BLaER1 (cell line): Measurements from ENCODE around the gene SLC8A2.
A peak's percentile ranks its signal among the peaks of the same experiment; 100 is the strongest.

Experiments
- H3K27ac ChIP-seq: shearing (Covaris generic); formaldehyde crosslinking; 2 replicates; pipeline ENCODE4 v1.8.1; 2022
- H3K27me3 ChIP-seq: shearing (Covaris generic); formaldehyde crosslinking; 2 replicates; pipeline ENCODE4 v1.8.1; 2022
- H3K36me3 ChIP-seq: shearing (Covaris generic); formaldehyde crosslinking; 2 replicates; pipeline ENCODE4 v1.8.1; 2022
- H3K4me1 ChIP-seq: shearing (Covaris generic); formaldehyde crosslinking; 2 replicates; pipeline ENCODE4 v1.8.1; 2022
- H3K4me2 ChIP-seq: shearing (Covaris generic); formaldehyde crosslinking; 2 replicates; pipeline ENCODE4 v1.8.1; 2022
- H3K4me3 ChIP-seq: shearing (Covaris generic); formaldehyde crosslinking; 2 replicates; pipeline ENCODE4 v1.8.1; 2022
- H3K9ac ChIP-seq: shearing (Covaris generic); formaldehyde crosslinking; 2 replicates; pipeline ENCODE4 v1.8.1; 2022
- H3K9me3 ChIP-seq: shearing (Covaris generic); formaldehyde crosslinking; 2 replicates; pipeline ENCODE4 v1.8.1; 2022
- H4K20me1 ChIP-seq: shearing (Covaris generic); formaldehyde crosslinking; 2 replicates; pipeline ENCODE4 v1.8.1; 2022
- Cebpa-rat ChIP-seq: shearing (Covaris generic); IDR thresholded peaks from 2 replicates; pipeline ENCODE4 v1.8.1; 2022

Gene SLC8A2

GRCh38 chr19:47421844-47422395 is 49.8 kb downstream of the SLC8A2 start:
- Histone ChIP-seq H3K27me3 (peaks cover 100% of the 10 kb centered on the region), H3K4me2 (peak overlapping the region; percentile 82), H3K36me3 (no peaks in the 10 kb centered on the region), H3K4me1 (peaks cover 51% of the 10 kb centered on the region), H3K9me3 (no peaks in the 10 kb centered on the region), H4K20me1 (peaks cover 58% of the 10 kb centered on the region), H3K27ac (no peak overlapping the region), H3K4me3 (peak overlapping the region; percentile 28; the same call in 1 of the 2 replicates), H3K9ac (no peak overlapping the region)
- no peak for TF ChIP-seq Cebpa-rat

GRCh38 chr19:47421244-47421786 is 50.4 kb downstream of the SLC8A2 start:
- TF ChIP-seq Cebpa-rat = no peak
- H3K9ac ChIP-seq = no peak overlapping the region
- no peaks in the 10 kb centered on the region for H3K36me3 ChIP-seq
- H3K4me1 ChIP-seq = peaks cover 51% of the 10 kb centered on the region
- H3K4me3 ChIP-seq = peak overlapping the region; percentile 33; the same call in 1 of the 2 replicates
- peaks cover 58% of the 10 kb centered on the region for H4K20me1 ChIP-seq
- H3K27ac ChIP-seq = no peak overlapping the region
- peak overlapping the region; percentile 82 for H3K4me2 ChIP-seq
- H3K9me3 ChIP-seq = no peaks in the 10 kb centered on the region
- H3K27me3 ChIP-seq = peaks cover 100% of the 10 kb centered on the region

- no peak for TF ChIP-seq Cebpa-rat
- Histone ChIP-seq H3K27me3 (peaks cover 98% of the 10 kb centered on the region), H3K4me2 (peak overlapping the region; percentile 82), H4K20me1 (peaks cover 66% of the 10 kb centered on the region), H3K4me3 (peak overlapping the region; percentile 57), H3K9ac (no peak overlapping the region), H3K4me1 (peaks cover 51% of the 10 kb centered on the region), H3K36me3 (no peaks in the 10 kb centered on the region), H3K9me3 (no peaks in the 10 kb centered on the region), H3K27ac (no peak overlapping the region)
Observed at GRCh38 chr19:47419789-47420188, 51.9 kb downstream of the SLC8A2 start.

- Histone ChIP-seq H3K9me3 (no peaks in the 10 kb centered on the region), H3K4me2 (peak within 1 kb of the TSS; percentile 82), H3K9ac (no peak within 1 kb of the TSS), H3K27ac (no peak within 1 kb of the TSS), H3K4me1 (peaks cover 51% of the 10 kb centered on the region), H3K36me3 (no peaks in the 10 kb centered on the region), H3K27me3 (peaks cover 97% of the 10 kb centered on the region), H4K20me1 (peaks cover 66% of the 10 kb centered on the region), H3K4me3 (peak within 1 kb of the TSS; percentile 57)
- no peak for TF ChIP-seq Cebpa-rat
Observed at GRCh38 chr19:47419030-47419783, 52.5 kb downstream of the SLC8A2 start, which contains the start of gene MEIS3. Gene MEIS3 (minus strand): TSS chr19:47419527. CDS start chr19:47419081, 446 bp downstream.

GRCh38 chr19:47418692-47419029 is 53.0 kb downstream of the SLC8A2 start:
- H3K27ac ChIP-seq = no peak overlapping the region
- H4K20me1 ChIP-seq = peaks cover 62% of the 10 kb centered on the region
- peaks cover 51% of the 10 kb centered on the region for H3K4me1 ChIP-seq
- peak overlapping the region; percentile 82 for H3K4me2 ChIP-seq
- peak overlapping the region; percentile 57 for H3K4me3 ChIP-seq
- H3K27me3 ChIP-seq = peaks cover 95% of the 10 kb centered on the region
- H3K9ac ChIP-seq = no peak overlapping the region
- H3K9me3 ChIP-seq = no peaks in the 10 kb centered on the region
- no peak for TF ChIP-seq Cebpa-rat
- no peaks in the 10 kb centered on the region for H3K36me3 ChIP-seq

- Histone ChIP-seq H3K27ac (no peak overlapping the region), H3K4me2 (peak overlapping the region; percentile 82; the same call in 1 of the 2 replicates), H3K27me3 (peaks cover 94% of the 10 kb centered on the region), H3K9ac (no peak overlapping the region), H3K4me3 (peak overlapping the region; percentile 57; the same call in 1 of the 2 replicates), H3K4me1 (peaks cover 51% of the 10 kb centered on the region), H3K9me3 (no peaks in the 10 kb centered on the region), H3K36me3 (no peaks in the 10 kb centered on the region), H4K20me1 (peaks cover 60% of the 10 kb centered on the region)
- TF ChIP-seq Cebpa-rat = no peak
Observed at GRCh38 chr19:47417746-47418691, 53.7 kb downstream of the SLC8A2 start.

GRCh38 chr19:47417107-47417745 is 54.5 kb downstream of the SLC8A2 start:
- Histone ChIP-seq H4K20me1 (peaks cover 60% of the 10 kb centered on the region), H3K9ac (no peak overlapping the region), H3K27me3 (peaks cover 94% of the 10 kb centered on the region), H3K9me3 (no peaks in the 10 kb centered on the region), H3K4me3 (no peak overlapping the region), H3K27ac (no peak overlapping the region), H3K4me1 (peaks cover 45% of the 10 kb centered on the region), H3K4me2 (no peak overlapping the region), H3K36me3 (no peaks in the 10 kb centered on the region)
- TF ChIP-seq Cebpa-rat = no peak

- H3K9ac ChIP-seq = no peak overlapping the region
- no peaks in the 10 kb centered on the region for H3K36me3 ChIP-seq
- H4K20me1 ChIP-seq = peaks cover 59% of the 10 kb centered on the region
- H3K4me1 ChIP-seq = peaks cover 38% of the 10 kb centered on the region
- no peaks in the 10 kb centered on the region for H3K9me3 ChIP-seq
- H3K27ac ChIP-seq = no peak overlapping the region
- H3K4me2 ChIP-seq = no peak overlapping the region
- no peak for TF ChIP-seq Cebpa-rat
- H3K27me3 ChIP-seq = peaks cover 94% of the 10 kb centered on the region
- H3K4me3 ChIP-seq = no peak overlapping the region
Observed at GRCh38 chr19:47416643-47416985, 55.1 kb downstream of the SLC8A2 start.
